NCI-H2029 treated with DMSO at 0.1 percent for 48 hours (cell line): ENCODE data around the gene PCDH1.

ENCODE experiments used
- DNase-seq: peaks from one replicate; lab custom pipeline; 2025; lab: John Stamatoyannopoulos, UW

Gene PCDH1

GRCh38 chr5:141807732-141808131 is 70.5 kb downstream of the PCDH1 start:
- no peak for DNase-seq

- no peak for DNase-seq
Observed at GRCh38 chr5:141807329-141807728, 70.9 kb downstream of the PCDH1 start.

GRCh38 chr5:141806626-141807025 is 71.6 kb downstream of the PCDH1 start:
- no peak for DNase-seq

DNA sequence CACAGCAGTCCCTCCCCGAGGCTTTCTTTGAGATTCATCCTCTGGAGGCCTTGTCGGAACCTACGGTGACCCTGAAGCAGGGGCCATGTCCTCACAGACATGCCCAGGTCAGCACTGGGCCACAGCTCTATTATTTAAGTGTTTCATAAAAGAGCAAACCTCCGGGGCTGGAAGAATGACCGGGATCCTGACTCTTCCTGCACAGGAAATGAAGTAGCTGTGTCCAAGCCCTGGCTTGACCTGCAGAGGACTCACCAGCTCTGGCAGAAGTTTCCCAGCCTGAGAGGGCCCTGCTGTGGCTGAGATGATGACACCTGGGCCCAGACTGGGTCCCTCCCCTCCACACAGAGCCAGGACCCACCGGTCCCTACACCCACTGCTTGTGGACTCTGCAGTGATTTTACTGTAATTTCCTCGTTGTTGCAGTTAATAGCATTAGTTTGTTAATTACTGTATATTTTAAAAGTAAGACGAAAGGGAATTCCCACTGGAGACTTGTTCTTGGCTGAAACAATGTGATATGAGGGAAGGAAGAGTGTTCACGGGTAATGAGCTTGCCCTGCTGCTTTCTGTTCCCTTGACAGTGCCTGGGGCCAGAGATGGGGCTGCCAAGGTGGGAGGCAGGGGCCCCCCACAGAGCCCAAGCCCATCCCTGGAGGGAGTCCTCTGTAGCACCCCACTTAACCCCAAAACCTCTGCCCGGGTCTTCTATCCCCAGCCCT is 72.2 kb downstream of the PCDH1 start:
- DNase-seq: no peak

- DNase-seq: no peak
Observed at GRCh38 chr5:141804475-141804874, 73.7 kb downstream of the PCDH1 start.
